IPS DF 19.7 (cell line): ENCODE measurements around the gene FAR2.
"Not testable (repeated sequence)": the region's sequence is repeated elsewhere in the genome, so short reads cannot be mapped to it uniquely, and the experiment has no call there.

Experiments used
- DNase-seq: peaks from one replicate; pipeline ENCODE4 v3.0.0-alpha.2; 2013; ENCODE audit warnings: low read depth, low spot score

FAR2 gene

GRCh38 chr12:29234552-29234951, 85.5 kb downstream of the FAR2 start:
- no peak for DNase-seq

- no peak for DNase-seq
Observed at GRCh38 chr12:29234965-29235626, 86.0 kb downstream of the FAR2 start.

DNA sequence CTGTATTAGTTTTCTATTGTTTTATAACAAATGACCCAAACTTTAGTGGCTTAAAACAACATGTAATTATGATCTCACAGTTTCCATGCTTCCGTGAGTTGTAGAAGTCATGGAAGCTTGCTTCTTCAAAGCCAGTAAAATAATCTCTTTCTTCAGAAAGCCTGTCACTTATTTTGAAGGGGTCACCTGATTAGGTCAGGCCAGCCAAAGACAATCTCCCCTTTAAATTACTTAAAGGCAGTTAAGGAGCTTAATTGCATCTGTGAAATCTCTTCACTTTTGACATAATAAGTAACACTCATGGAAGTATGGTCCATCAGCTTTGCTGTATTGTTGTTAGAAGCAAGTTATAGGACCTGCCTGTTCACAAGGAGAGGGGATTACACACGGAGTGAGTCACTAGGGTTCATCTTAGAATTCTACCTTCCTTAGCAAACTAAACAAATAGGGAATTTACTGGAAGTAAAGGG, 89.8 kb downstream of the FAR2 start:
- no peak for DNase-seq

DNA sequence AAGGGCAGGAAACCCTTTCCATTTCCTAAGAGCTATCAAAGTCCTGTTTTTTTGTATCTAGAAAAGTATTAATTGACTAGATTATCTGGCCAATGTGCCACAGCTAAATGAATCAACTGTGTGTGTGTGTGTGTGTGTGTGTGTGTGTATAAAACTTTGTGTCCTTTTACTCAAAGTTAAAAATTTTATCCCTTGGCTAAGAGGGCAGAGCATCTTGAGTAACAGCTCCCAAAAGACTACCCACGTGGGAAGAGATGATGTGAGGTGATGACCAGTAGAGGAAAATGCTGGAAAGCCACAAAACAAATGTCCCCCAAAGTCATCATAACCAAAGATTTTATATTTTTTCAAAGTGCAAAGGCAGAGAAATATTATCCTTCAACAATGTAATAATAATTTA, 90.3 kb downstream of the FAR2 start:
- no peak for DNase-seq

DNA sequence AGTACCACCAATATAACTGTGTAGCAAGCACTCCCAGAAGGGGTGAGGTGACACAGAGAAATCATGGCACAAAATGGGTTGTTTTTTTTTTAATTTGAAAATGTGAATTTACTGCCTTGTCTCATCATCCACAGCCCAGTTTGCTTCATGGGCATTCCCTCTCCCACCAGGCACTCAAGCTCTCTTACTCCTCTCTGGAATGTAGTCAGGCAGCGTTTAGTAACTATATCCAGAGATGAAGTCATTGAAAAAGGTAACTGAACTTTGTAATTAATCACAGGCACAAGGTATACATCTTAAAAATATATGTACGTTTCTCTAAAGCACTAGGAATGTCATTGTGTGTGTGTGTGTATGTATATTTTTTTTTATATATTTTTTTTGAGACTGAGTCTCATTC, 91.4 kb downstream of the FAR2 start:
- DNase-seq: no peak

DNA sequence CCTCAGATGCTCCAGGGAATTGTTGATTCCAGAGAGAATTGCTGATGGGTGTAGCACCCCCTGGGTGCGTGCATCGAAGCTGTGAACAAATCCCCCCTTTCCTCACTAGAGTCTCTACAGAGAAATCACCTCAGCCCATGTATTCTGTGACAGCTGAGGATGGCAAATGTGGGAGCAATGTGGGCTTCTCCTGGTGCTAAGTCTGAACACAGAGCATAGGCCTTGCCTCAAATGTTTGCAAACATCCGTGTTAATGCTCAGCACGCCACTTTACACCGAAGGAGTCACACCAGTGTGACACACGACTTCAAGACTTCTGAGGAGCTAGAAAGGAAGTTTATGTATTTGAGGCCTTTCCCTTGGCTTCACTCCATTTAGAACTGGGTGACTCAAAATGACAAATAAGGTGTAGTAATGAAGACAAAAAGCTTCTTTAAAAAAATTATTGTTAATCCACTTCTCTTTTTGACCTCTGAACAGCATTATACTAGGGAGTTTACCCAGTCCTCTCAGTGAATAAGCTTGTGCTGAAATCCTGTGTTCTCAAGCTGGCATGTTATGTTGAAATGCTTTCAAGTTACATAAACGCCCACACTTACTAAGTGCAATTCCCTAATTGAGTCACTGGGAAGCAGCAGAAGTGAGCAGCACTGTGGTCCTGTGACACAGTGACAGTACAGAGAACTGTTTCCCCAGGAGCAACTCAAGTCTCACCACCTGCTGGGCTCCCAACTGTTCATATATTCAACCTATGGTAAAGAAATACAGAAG, 92.9 kb downstream of the FAR2 start:
- DNase-seq: no peak

DNA sequence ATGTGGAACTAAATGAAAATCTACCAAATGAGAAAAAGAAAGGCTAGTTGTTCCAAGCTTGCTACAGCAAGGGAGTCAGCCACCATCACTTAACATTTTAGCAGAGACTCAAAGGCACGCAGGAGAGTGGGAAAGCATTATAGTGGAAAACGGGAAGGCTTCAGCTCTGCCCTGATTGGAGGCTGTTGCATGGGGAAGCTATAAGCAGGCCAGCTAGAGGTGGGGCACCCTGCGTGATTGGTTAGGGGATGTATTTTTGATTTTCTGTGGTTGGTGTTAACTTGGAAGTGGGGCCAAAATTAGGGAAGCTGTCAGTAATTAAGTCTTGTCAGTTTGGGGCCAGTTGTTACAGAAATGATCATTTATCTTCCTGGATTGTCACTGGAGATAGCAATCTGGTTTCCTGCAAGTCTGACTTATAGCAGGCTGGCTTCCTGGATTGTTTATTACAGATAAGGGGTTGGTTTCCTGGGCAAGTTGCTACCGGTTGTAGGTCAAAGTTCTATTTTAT, 93.9 kb downstream of the FAR2 start:
- DNase-seq: no peak

DNA sequence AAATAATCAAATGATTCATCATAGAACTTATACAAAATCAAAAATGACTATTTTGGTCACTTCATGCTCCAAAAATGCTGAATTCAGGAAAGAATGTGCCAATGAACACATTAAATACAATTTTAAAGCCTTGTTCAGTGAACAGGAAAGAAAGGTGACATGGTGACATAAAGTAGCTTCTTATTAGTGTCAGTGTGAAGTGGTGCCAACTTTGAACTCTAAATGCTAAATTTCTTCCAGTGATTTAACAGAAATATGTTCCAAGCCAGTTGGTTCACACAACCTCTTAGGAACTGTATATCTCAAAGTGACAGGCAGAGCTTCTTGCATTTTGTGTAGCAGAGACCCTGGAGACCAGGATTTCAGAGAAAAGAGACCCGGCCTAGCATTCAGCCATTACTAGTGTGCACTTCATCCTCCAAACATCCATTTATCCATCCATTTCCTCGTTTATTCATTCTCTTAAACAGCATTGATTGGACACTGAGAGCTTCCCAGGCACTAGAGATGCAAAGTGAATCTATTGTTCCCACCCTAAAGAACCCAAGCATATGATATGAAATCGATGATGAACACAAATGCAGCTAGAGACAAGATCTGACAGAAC, 95.2 kb downstream of the FAR2 start:
- no peak for DNase-seq

DNA sequence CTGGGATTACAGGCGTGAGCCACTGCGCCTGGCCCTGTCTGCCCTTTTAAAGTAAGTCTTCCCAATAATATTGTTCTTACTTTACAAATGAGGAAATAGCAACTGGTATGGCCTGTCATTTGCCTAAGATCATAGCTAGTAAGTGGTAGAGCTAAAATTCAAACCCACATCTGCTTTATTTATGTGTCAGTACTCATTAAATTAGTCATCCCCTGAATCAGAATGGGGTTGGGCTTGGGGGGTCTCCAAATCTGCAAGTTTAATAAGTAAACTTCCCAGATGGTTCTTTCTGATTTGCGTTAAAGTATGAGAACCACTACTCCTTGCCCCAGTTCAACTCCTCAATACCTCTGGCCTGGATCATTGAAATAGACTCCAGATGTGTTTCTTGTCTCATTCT, 96.2 kb downstream of the FAR2 start:
- DNase-seq: no peak

- DNase-seq: no peak
Observed at GRCh38 chr12:29249930-29250329, 100.9 kb downstream of the FAR2 start.

DNA sequence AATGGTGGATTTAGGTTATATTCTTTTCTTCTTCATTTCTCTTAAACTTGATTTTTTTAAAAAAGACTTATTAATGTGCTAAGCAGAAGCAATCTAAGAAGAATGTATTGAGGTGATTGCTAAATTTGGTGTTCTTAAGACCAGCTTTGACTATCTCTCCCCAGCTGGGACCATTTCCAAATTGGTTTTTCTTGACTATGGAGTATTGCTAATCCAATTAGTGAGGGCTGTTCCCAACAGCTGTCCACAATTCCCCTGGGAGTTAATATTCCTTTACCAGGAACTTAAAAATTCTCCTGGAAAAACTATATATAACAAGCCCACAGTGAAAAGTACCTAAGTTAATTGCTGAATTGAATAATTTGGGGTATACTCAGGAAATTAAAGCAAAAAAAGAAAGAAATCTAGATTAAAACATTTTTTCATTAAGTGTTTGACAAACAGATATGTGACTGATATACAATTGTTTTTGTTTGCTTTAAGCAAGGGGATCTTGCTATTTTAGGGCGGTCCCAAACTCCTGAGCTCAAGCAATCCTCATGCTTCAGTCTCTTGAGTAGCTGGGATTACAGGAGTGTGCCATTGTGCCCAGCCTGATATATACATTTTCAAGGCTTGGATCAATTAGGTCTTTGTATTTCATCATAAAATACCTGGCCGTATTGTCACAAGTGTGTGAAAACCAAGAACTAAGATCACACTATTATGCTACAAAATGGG, 105.0 kb downstream of the FAR2 start:
- no peak for DNase-seq

DNA sequence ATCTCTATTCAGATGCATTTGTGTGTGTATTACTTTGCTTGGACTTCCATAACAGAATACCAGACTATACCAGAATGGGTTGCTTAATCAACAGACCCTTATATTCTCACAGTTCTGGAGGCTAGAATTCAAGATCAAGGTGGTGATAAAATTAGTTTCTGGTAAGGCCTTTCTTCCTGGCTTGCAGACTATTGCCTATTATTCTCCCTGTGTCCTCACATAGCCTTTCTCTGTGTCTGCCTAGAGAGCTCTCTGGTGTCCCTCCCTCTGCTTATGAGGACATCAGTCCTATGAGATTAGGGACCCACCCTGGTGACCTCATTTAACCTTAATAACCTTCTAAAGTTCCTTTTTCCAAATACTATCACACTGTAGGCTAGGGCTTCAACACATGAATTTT, 106.0 kb downstream of the FAR2 start:
- DNase-seq: no peak

GRCh38 chr12:29256598-29256997, 107.5 kb downstream of the FAR2 start:
- no peak for DNase-seq

DNA sequence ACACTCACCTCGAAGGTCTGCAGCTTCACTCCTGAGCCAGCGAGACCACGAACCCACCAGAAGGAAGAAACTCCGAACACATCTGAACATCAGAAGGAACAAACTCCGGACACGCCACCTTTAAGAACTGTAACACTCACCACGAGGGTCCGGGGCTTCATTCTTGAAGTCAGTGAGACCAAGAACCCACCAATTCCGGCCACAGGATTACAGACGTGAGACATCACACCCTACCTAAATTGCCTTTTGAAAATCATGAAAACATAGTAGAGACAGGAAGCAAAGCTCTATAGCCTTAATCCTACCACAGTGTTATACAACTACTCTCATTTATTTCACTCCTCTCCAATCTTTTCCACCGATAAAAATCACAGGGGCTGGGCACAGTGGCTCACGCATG, 108.6 kb downstream of the FAR2 start:
- DNase-seq: not testable (repeated sequence)

DNA sequence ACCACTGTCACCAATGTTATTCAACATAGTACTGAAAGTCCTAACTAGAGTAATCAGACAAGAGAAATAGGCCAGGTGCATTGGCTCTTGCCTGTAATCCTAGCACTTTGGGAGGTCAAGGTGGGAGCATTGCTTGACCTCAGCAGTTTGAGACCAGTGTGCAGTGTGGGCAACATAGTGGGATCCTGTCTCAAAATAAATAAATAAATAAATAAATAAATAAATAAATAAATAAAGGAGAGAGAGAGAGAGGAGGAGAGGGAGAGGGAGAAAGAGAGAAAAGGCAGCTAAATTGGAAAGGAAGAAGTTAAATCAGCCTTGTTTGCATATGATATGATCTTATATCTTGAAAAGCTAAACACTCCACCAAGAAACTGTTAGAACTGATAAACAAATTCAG, 115.3 kb downstream of the FAR2 start:
- DNase-seq: no peak

GRCh38 chr12:29269706-29270408, 120.8 kb downstream of the FAR2 start:
- DNase-seq: no peak

DNA sequence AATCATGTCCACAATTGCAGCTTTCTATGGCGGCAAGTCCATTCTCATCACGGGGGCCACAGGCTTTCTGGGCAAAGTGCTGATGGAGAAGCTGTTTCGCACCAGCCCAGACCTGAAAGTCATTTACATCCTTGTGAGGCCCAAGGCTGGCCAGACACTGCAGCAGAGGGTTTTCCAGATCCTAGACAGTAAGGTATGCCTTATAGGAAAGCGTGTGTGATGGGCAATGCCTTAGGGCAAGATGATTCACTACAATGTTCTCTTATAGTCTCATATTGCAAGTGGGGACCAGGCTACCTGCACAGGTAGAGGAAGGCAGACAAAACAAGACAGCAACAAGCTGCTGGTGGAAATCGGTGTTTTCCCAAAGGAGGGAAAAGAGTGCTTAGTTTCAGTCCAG, 121.4 kb downstream of the FAR2 start:
- no peak for DNase-seq

DNA sequence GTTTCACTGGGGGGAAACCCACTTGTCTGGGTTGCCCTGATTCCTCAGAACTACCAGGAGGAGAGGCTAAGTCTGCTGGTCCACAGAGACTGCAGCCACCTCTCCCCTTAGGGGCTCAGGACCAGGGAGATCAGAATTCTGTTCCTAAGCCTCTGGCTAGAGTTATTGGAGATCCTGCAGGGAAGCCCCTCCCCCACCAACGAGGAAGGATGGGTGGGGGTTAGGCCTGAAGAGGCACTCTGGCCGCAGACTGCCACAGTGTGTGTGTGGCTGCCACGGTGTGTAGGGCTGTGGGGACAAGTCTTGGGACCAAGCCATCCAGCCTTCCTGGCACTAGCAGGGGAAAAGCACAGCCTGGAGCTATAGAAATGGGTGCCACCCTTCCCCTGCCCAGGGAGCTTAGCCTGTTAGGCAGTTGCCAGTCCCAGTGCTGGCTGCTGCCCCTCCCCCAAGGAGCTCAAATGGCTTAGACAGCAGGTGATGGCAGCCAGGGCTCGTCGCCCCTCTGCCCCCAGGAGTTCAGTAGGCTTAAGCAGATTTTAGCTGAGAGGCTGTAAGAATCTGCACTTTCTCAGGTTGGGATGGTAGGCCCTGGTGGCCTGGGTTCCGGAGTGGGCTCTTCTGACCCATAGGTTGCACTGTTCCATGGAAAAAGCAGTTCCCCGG, 124.2 kb downstream of the FAR2 start:
- DNase-seq: no peak

GRCh38 chr12:29275834-29276233, 126.8 kb downstream of the FAR2 start:
- no peak for DNase-seq

DNA sequence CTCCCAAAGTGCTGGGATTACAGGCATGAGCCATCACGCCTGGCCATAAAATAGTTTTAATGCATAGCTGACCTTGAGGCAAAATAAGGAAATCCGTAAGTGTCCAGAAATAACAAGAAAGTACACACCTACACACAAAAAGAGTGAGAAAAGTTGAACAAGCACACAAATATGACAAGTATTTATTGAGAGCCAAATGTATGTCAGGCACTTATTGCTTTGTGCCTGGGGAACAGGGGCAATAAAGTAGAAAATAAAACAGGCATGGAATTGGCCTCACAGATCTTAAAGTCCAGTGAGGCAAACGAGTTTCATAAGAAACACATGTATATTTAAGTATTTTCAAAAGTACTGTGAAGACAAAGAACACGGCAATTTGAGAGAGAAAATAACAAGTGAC, 128.2 kb downstream of the FAR2 start:
- no peak for DNase-seq
